H9 (cell line): ENCODE results near the gene SWSAP1. TPM values are rescaled to one million over a fixed set of nuclear protein-coding genes. Genes with fewer than 3 reads are reported as not detected.

ENCODE experiments used
- DNase-seq: peaks from one replicate; pipeline ENCODE4 v3.0.0-alpha.2; 2017
- H2AFZ ChIP-seq: one replicate; pipeline ENCODE4 v1.6.1; 2013; ENCODE audit warnings: mild to moderate bottlenecking, low read length, control low read depth, moderate library complexity
- H2AK5ac ChIP-seq: 2 replicates; pipeline ENCODE4 v1.6.1; 2013; ENCODE audit warnings: low read length, control low read depth, mixed read lengths; ENCODE audit not compliant: insufficient read length
- H2BK120ac ChIP-seq: one replicate; pipeline ENCODE4 v1.6.1; 2013; ENCODE audit warnings: low read depth, mild to moderate bottlenecking, low read length, control low read depth, inconsistent platforms; ENCODE audit not compliant: poor library complexity, severe bottlenecking
- H2BK12ac ChIP-seq: 2 replicates; pipeline ENCODE4 v1.6.1; 2013; ENCODE audit warnings: low read length, control low read depth, mixed read lengths, low read depth; ENCODE audit not compliant: insufficient read length
- H2BK15ac ChIP-seq: 2 replicates; pipeline ENCODE4 v1.6.1; 2013; ENCODE audit warnings: low read depth, low read length, control low read depth
- H2BK20ac ChIP-seq: one replicate; pipeline ENCODE4 v1.6.1; 2013; ENCODE audit warnings: low read depth, mild to moderate bottlenecking, low read length, control low read depth, inconsistent platforms; ENCODE audit not compliant: poor library complexity, severe bottlenecking
- H2BK5ac ChIP-seq: 2 replicates; pipeline ENCODE4 v1.6.1; 2013; ENCODE audit warnings: low read length, control low read depth, mixed read lengths; ENCODE audit not compliant: insufficient read length
- H3K14ac ChIP-seq: 2 replicates; pipeline ENCODE4 v1.6.1; 2013; ENCODE audit warnings: low read length, control low read depth; ENCODE audit not compliant: insufficient read depth
- H3K18ac ChIP-seq: 2 replicates; pipeline ENCODE4 v1.6.1; 2013; ENCODE audit warnings: low read depth, mild to moderate bottlenecking, mixed read lengths, low read length, control low read depth; ENCODE audit not compliant: insufficient read length
- H3K23ac ChIP-seq: 2 replicates; pipeline ENCODE4 v1.6.1; 2013; ENCODE audit warnings: low read length, control low read depth, mixed read lengths, low read depth; ENCODE audit not compliant: insufficient read length
- H3K23me2 ChIP-seq: 2 replicates; pipeline ENCODE4 v1.6.1; 2013; ENCODE audit warnings: low read depth, mild to moderate bottlenecking, mixed read lengths, low read length, control low read depth; ENCODE audit not compliant: insufficient read length, poor library complexity, severe bottlenecking
- H3K27ac ChIP-seq: 2 replicates; pipeline ENCODE4 v1.5.1; 2013; ENCODE audit warnings: low read length, control low read depth, mixed read lengths, low read depth; ENCODE audit not compliant: insufficient read length
- H3K27me3 ChIP-seq: 2 replicates; pipeline ENCODE4 v1.6.1; 2013; ENCODE audit warnings: low read length, control low read depth, inconsistent platforms; ENCODE audit not compliant: insufficient read depth
- H3K4ac ChIP-seq: 2 replicates; pipeline ENCODE4 v1.6.1; 2013; ENCODE audit warnings: low read depth, mild to moderate bottlenecking, control low read depth, inconsistent platforms, low read length, moderate library complexity
- H3K4me1 ChIP-seq: 2 replicates; pipeline ENCODE4 v1.6.1; 2013; ENCODE audit warnings: low read length, control low read depth, inconsistent platforms; ENCODE audit not compliant: insufficient read depth
- H3K4me2 ChIP-seq: 2 replicates; pipeline ENCODE4 v1.6.1; 2013; ENCODE audit warnings: low read length, control low read depth, mixed read lengths; ENCODE audit not compliant: insufficient read length, insufficient read depth
- H3K56ac ChIP-seq: 2 replicates; pipeline ENCODE4 v1.6.1; 2013; ENCODE audit warnings: low read depth, mild to moderate bottlenecking, mixed read lengths, low read length, control low read depth; ENCODE audit not compliant: insufficient read length
- H3K79me1 ChIP-seq: 2 replicates; pipeline ENCODE4 v1.6.1; 2013; ENCODE audit warnings: low read depth, mild to moderate bottlenecking, moderate library complexity, low read length, control low read depth, inconsistent platforms; ENCODE audit not compliant: insufficient read depth, poor library complexity, severe bottlenecking
- H3K79me2 ChIP-seq: 2 replicates; pipeline ENCODE4 v1.6.1; 2013; ENCODE audit warnings: low read length, control low read depth, inconsistent platforms; ENCODE audit not compliant: insufficient read depth
- H3K9ac ChIP-seq: 2 replicates; pipeline ENCODE4 v1.6.1; 2013; ENCODE audit warnings: low read length, control low read depth, mixed read lengths; ENCODE audit not compliant: insufficient read length; ENCODE audit errors: extremely low read depth
- H3K9me3 ChIP-seq: one replicate; pipeline ENCODE4 v1.6.1; 2013; ENCODE audit warnings: low read depth, low read length, inconsistent platforms; ENCODE audit not compliant: control insufficient read depth
- H3T11ph ChIP-seq: one replicate; pipeline ENCODE4 v1.6.1; 2013; ENCODE audit warnings: mild to moderate bottlenecking, low read length, control low read depth, inconsistent platforms
- H4K20me1 ChIP-seq: one replicate; pipeline ENCODE4 v1.6.1; 2013; ENCODE audit not compliant: control insufficient read depth, insufficient read length, insufficient read depth
- H4K5ac ChIP-seq: 2 replicates; pipeline ENCODE4 v1.6.1; 2013; ENCODE audit warnings: low read depth, mild to moderate bottlenecking, mixed read lengths, low read length, control low read depth; ENCODE audit not compliant: insufficient read length
- H4K8ac ChIP-seq: replicated peaks from 2 replicates; pipeline ENCODE4 v1.6.1; 2013; ENCODE audit warnings: low read length, control low read depth, mixed read lengths, low read depth; ENCODE audit not compliant: insufficient read length
- H4K91ac ChIP-seq: 2 replicates; pipeline ENCODE4 v1.6.1; 2013; ENCODE audit warnings: low read depth, mild to moderate bottlenecking, moderate library complexity, mixed read lengths, low read length, control low read depth; ENCODE audit not compliant: insufficient read length
- H3K27ac Mint-ChIP-seq, 3 experiments: 2 replicates in 2 of 3; 3 replicates in 1 of 3; pipeline ENCODE4 v1.8.0; 2020 to 2021; ENCODE audit warnings: mixed read lengths in 3 of 3, mild to moderate bottlenecking in 1 of 3, moderate library complexity in 1 of 3
- H3K27me3 Mint-ChIP-seq: 2 replicates; pipeline ENCODE4 v1.8.0; 2021; ENCODE audit warnings: low read depth, mild to moderate bottlenecking, moderate library complexity, mixed read lengths
- H3K36me3 Mint-ChIP-seq, 3 experiments: 2 replicates in 2 of 3; 3 replicates in 1 of 3; pipeline ENCODE4 v1.8.0; 2020 to 2021; ENCODE audit warnings: low read depth in 3 of 3, mixed read lengths in 3 of 3; ENCODE audit not compliant: insufficient read depth in 1 of 3
- H3K4me1 Mint-ChIP-seq, 2 experiments: 2 replicates each; pipeline ENCODE4 v1.8.0; 2020; ENCODE audit warnings: mixed read lengths in 2 of 2
- H3K4me3 Mint-ChIP-seq, 2 experiments: 2 replicates in 1 of 2; 3 replicates in 1 of 2; pipeline ENCODE4 v1.8.0; 2020 to 2021; ENCODE audit warnings: mild to moderate bottlenecking in 2 of 2, mixed read lengths in 2 of 2, moderate library complexity in 1 of 2
- H3K9me3 Mint-ChIP-seq, 2 experiments: 2 replicates in 1 of 2; 3 replicates in 1 of 2; pipeline ENCODE4 v1.8.0; 2020; ENCODE audit warnings: mild to moderate bottlenecking in 2 of 2, mixed read lengths in 2 of 2, moderate library complexity in 1 of 2
- CTCF ChIP-seq: fragments of 200-600 bp; sonication (generic); conservative IDR thresholded peaks from 3 replicates; pipeline ENCODE4 v1.8.0; 2021; ENCODE audit warnings: antibody characterized with exemption, mild to moderate bottlenecking
- WGBS: extraction: QIAGEN DNeasy Blood & Tissue Kit; methylation state at CpG from one replicate; pipeline ENCODE4 v1.1.7; 2013; ENCODE audit warnings: missing lambda C conversion rate, low lambda C conversion rate, mixed read lengths; ENCODE audit not compliant: insufficient read length; ENCODE audit errors: extremely low coverage; 5-methylcytosine and 5-hydroxymethylcytosine counted together
- total RNA-seq: library from RNA; stranded (reverse); gene quantifications from 2 replicates; pipeline ENCODE4 v1.2.1, GENCODE V29; 2021

The SWSAP1 gene
- total RNA-seq, 1 experiment from 2014 or later = 3.8 TPM

DNA sequence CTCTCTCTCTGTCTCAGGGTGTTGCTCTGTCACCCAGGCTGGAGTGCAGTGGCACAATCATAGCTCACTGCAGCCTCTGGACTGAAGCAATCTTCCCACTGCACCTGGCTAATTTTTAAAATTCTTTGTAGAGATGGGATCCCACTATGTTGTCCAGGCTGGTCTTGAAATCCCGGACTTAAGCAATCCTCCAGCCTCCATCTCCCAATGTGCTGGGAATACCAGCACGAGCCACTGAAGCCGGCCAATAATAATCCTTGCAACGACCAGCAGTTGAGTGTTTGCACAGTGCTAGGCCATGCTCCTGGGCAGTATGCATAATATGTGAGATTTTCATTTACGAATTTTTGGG is 10.3 kb downstream of the SWSAP1 start:
- Histone ChIP-seq H3K18ac (no peak overlapping the region), H3K4me2 (peak overlapping the region; percentile 86), H2BK5ac (no peak overlapping the region), H3K4me1 (no peaks in the 10 kb centered on the region), H3K23ac (no peak overlapping the region), H3K4ac (no peak overlapping the region), H3K9ac (no peak overlapping the region), H3K27me3 (no peaks in the 10 kb centered on the region), H2AFZ (no peak overlapping the region), H4K20me1 (peaks cover 4% of the 10 kb centered on the region), H3T11ph (no peak overlapping the region), H4K8ac (no peak overlapping the region), H3K27ac (no peak overlapping the region), H3K9me3 (no peaks in the 10 kb centered on the region), H2BK120ac (no peak overlapping the region), H3K56ac (no peak overlapping the region), H2BK12ac (no peak overlapping the region), H2BK15ac (no peak overlapping the region), H2AK5ac (no peak overlapping the region), H3K23me2 (peaks cover 18% of the 10 kb centered on the region), H2BK20ac (no peak overlapping the region), H4K5ac (no peak overlapping the region), H3K79me2 (no peaks in the 10 kb centered on the region), H4K91ac (no peak overlapping the region), H3K79me1 (no peaks in the 10 kb centered on the region), H3K14ac (no peak overlapping the region)
- no peak for TF ChIP-seq CTCF
- Mint-ChIP-seq H3K4me3 (peak overlapping the region in 1 of 2 experiments; percentile 95; a peak in 3 of 5 replicates), H3K27me3 (peaks cover 2% of the 10 kb centered on the region; the same call in 1 of the 2 replicates), H3K4me1 (peaks cover 9 to 21% of the 10 kb centered on the region in 2 experiments), H3K9me3 (no peaks in the 10 kb centered on the region), H3K36me3 (peaks cover 1 to 5% (median 2%) of the 10 kb centered on the region in 3 experiments; a peak in 5 of 7 replicates), H3K27ac (no peak overlapping the region)
- no CpG with 5 or more reads among the region's 5 CpGs for WGBS
- no peak for DNase-seq
